Sigmoid colon (tissue), 7 donors: ENCODE results near the gene WNT11. TPM values are rescaled to one million over a fixed set of nuclear protein-coding genes. Genes with fewer than 3 reads are reported as not detected.

ENCODE experiments used
- DNase-seq: peaks from one replicate; pipeline ENCODE4 v3.0.0-alpha.2; 2019
- H3K27ac ChIP-seq, 4 donors: fragments of 200-600 bp; sonication (generic); one replicate each; pipeline ENCODE4 v1.5.1; 2016 to 2019; ENCODE audit warnings: mild to moderate bottlenecking in 1 of 4
- H3K27me3 ChIP-seq, 3 donors: fragments of 200-600 bp; sonication (generic); one replicate each; pipeline ENCODE4 v1.5.1; 2019; ENCODE audit warnings: mild to moderate bottlenecking in 1 of 3
- H3K36me3 ChIP-seq, 4 donors: fragments of 200-600 bp; sonication (generic); one replicate each; pipeline ENCODE4 v1.5.1; 2016 to 2019
- H3K4me1 ChIP-seq, 4 donors: fragments of 200-600 bp; sonication (generic); one replicate each; pipeline ENCODE4 v1.5.1; 2017 to 2019
- H3K4me3 ChIP-seq, 4 donors: fragments of 200-600 bp; sonication (generic); one replicate each; pipeline ENCODE4 v1.5.1; 2017 to 2019; ENCODE audit warnings: mild to moderate bottlenecking in 2 of 4, moderate library complexity in 1 of 4
- H3K9me3 ChIP-seq, 4 donors: fragments of 200-600 bp in 3 of 4; sonication (generic) in 3 of 4; one replicate each; pipeline versions ENCODE4 v1.5.1 to v1.6.1; 2013 to 2019
- EP300 ChIP-seq, 4 donors: sonication (generic); formaldehyde crosslinking; IDR thresholded peaks; one replicate each; pipeline ENCODE4 v1.6.1; 2017; ENCODE audit warnings: antibody characterized with exemption in 4 of 4
- POLR2A ChIP-seq, 2 donors: fragments of 450-650 bp; IDR thresholded peaks; one replicate each; pipeline ENCODE4 v1.6.1; 2016; ENCODE audit warnings: antibody characterized with exemption in 2 of 2, mild to moderate bottlenecking in 2 of 2, moderate library complexity in 2 of 2
- POLR2AphosphoS5 ChIP-seq, 4 donors: sonication (generic); formaldehyde crosslinking; IDR thresholded peaks; one replicate each; pipeline ENCODE4 v1.6.1; 2017; ENCODE audit warnings: antibody characterized with exemption in 4 of 4
- WGBS, 2 donors: extraction: QIAGEN DNeasy Blood & Tissue Kit; methylation state at CpG; one replicate each; pipeline ENCODE4 v1.1.7; 2013; 5-methylcytosine and 5-hydroxymethylcytosine counted together
- intact Hi-C: fragments of 100-400 bp; cut with DNase I; formaldehyde crosslinking; loops from one replicate; pipeline ENCODE4 v1.15.1; 2023
- polyA plus RNA-seq, 3 donors: library from polyadenylated mRNA; stranded (reverse); fragments of 200-250 nt; gene quantifications; one replicate each; pipeline ENCODE4 v1.2.3, GENCODE V29; 2013
- total RNA-seq, 4 donors: library from RNA; depleted of rRNA; stranded (reverse); fragments of >200 nt; gene quantifications; one replicate each; pipeline ENCODE4 v1.1.0, GENCODE V29; 2016
- TF ChIP-seq, protein P1 (sequence below), 4 experiments: fragments of 450-650 bp in 3 of 4; fragments of 200-600 bp in 1 of 4; IDR thresholded peaks; one replicate each; pipeline ENCODE4 v1.5.1; 2016 to 2019; ENCODE audit warnings: antibody characterized with exemption in 4 of 4, mild to moderate bottlenecking in 3 of 4, moderate library complexity in 2 of 4
- donor health status: healthy with polysubstance abuse.
- donor health status: Bipolar disorder and iron deficiency.
- donor health status: healthy.

Gene WNT11
- total and polyA plus RNA-seq, 7 donors, result 0.92 to 8.9 (median 2.2) TPM

DNA sequence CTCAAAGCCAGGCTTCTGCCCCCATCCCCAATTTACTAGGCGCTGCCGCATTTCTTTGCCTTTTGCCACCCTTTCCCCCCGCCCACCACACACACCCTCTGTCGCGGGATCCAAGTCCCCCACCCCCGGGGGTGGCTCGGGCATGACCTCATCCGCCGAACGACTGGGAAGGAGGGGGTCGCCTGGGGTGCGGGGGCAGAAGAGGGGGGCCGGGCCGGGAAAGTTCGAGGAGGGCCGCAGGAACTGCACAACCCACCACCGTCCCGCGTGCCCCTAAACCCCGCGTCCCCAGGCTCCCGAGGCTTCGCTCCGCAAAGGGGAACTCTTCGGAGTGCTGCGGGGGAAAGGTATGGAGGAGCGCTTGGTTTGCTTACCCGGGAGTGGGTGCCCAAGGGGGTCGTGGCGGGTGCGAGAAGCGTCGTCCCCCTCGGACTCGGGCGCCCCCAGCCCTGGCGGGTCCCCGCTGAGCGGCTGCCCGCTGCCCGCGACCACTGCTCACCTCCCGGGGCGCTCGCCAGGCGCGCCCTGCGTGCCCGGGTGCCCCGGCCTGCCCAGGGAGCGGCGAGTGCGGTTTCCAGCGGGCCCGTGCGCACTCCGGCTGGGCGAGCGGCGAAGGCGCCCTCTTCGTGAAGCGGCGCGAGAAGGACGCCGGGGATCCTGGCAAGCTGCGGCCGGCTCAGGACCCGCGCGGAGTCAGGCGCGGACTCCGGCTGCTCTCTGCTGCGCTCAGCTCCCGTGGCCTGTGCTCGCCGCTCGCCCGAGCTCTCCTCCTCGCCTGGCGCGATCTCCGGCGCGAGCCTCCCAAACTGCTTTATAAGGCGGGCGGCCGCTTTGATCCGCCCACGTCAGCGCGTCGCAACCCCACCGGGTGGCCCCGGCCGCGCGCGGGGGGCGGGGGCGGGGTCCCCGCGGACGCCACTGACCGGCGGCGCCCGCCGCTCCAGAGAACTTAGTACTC is 4.0 kb upstream of the WNT11 start:
- Histone ChIP-seq H3K4me3 (peak overlapping the region; percentile 22 to 53 (median 46)), H3K4me1 (peaks cover 0 to 58% (median 51%) of the 10 kb centered on the region in 4 donors), H3K27me3 (peaks cover 14 to 65% (median 31%) of the 10 kb centered on the region in 3 donors), H3K27ac (peak overlapping the region in 2 of 4 donors; percentile 38 to 53), H3K36me3 (no peaks in the 10 kb centered on the region), H3K9me3 (no peaks in the 10 kb centered on the region)
- TF ChIP-seq POLR2AphosphoS5 (IDR thresholded peaks at IDR 0.05) (peak; percentile 57 to 79 (median 68)), EP300 (IDR thresholded peaks at IDR 0.05) (no peak), POLR2A (IDR thresholded peaks at IDR 0.05) (no peak)
- TF ChIP-seq, protein P1, sequence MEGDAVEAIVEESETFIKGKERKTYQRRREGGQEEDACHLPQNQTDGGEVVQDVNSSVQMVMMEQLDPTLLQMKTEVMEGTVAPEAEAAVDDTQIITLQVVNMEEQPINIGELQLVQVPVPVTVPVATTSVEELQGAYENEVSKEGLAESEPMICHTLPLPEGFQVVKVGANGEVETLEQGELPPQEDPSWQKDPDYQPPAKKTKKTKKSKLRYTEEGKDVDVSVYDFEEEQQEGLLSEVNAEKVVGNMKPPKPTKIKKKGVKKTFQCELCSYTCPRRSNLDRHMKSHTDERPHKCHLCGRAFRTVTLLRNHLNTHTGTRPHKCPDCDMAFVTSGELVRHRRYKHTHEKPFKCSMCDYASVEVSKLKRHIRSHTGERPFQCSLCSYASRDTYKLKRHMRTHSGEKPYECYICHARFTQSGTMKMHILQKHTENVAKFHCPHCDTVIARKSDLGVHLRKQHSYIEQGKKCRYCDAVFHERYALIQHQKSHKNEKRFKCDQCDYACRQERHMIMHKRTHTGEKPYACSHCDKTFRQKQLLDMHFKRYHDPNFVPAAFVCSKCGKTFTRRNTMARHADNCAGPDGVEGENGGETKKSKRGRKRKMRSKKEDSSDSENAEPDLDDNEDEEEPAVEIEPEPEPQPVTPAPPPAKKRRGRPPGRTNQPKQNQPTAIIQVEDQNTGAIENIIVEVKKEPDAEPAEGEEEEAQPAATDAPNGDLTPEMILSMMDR (IDR thresholded peaks at IDR 0.05), result no peak
- 1% methylated on average over 111 of the region's 111 CpGs for WGBS, 2 donors
- DNase-seq, result peak; percentile 85
- intact Hi-C loops, result loop anchor here (10.0 kb wide), 2 partner anchors 235 to 465 kb away; partner anchors contain the start of genes EMSY and LRRC32

DNA sequence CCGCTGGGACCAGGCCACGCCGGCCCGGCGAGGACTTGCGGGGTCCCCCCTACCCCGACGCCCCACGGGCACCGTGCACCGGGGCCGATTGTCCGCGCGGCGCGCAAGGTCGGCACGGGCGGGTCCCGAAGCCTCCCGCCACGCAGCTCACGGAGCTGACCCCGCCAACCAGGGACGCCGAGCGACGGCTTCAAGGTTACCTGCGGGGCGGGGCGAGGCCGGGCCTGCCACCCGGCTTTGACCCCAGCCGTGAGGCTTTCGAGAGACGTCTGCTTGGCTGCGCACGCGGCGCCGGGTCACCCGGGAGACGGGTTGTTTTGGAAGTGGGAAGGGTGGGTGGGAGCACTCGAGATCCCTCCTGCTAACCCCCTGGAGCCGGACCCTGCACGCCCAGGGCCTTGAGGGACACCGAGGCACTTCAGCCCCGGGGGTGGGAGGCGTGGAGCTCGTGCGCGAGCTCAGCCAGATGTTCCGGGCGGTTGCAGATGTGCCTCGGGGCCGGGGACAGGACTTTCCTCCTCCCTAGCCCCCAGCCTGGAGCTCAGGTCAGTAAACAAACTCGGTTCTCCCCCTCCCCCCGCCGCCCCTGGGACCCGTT is 3.2 kb upstream of the WNT11 start:
- TF ChIP-seq EP300 (IDR thresholded peaks at IDR 0.05) (no peak), POLR2A (IDR thresholded peaks at IDR 0.05) (no peak), POLR2AphosphoS5 (IDR thresholded peaks at IDR 0.05) (no peak)
- TF ChIP-seq, protein P1 (IDR thresholded peaks at IDR 0.05), result no peak
- intact Hi-C loops, result loop anchor here (10.0 kb wide), 2 partner anchors 235 to 465 kb away; partner anchors contain the start of genes EMSY and LRRC32
- peaks cover 14 to 73% (median 39%) of the 10 kb centered on the region in 3 donors for H3K27me3 ChIP-seq

GRCh38 chr11:76208438-76209374 is 2.4 kb upstream of the WNT11 start:
- WGBS, 2 donors, result 1% methylated on average over 79 of the region's 79 CpGs
- H3K4me3 ChIP-seq, result peak overlapping the region; percentile 22 to 53 (median 46)
- DNase-seq, result peak; percentile 86
- peak overlapping the region in 2 of 4 donors; percentile 38 to 53 for H3K27ac ChIP-seq
- no peak for TF ChIP-seq EP300 (IDR thresholded peaks at IDR 0.05)
- TF ChIP-seq, protein P1 (IDR thresholded peaks at IDR 0.05), result peak; percentile 35 to 74 (median 64)
- peak in 2 of 4 donors; percentile 4 to 22 for TF ChIP-seq POLR2AphosphoS5 (IDR thresholded peaks at IDR 0.05)
- TF ChIP-seq POLR2A (IDR thresholded peaks at IDR 0.05), result no peak
- no peaks in the 10 kb centered on the region for H3K9me3 ChIP-seq
- H3K27me3 ChIP-seq, result peaks cover 14 to 81% (median 46%) of the 10 kb centered on the region in 3 donors
- H3K36me3 ChIP-seq, result no peaks in the 10 kb centered on the region
- H3K4me1 ChIP-seq, result peaks cover 0 to 58% (median 51%) of the 10 kb centered on the region in 4 donors
- intact Hi-C loops, result loop anchor here (10.0 kb wide), 2 partner anchors 236 to 466 kb away; partner anchors contain the start of genes EMSY and LRRC32

More for the DNA sequence above, 3.2 kb upstream of the WNT11 start:
- no peaks in the 10 kb centered on the region for H3K9me3 ChIP-seq
- peak overlapping the region; percentile 22 to 53 (median 46) for H3K4me3 ChIP-seq
- no peak for DNase-seq
- H3K4me1 ChIP-seq, result peaks cover 0 to 58% (median 51%) of the 10 kb centered on the region in 4 donors
- 0 to 1% methylated on average over 61 of the region's 61 CpGs for WGBS, 2 donors
- peak overlapping the region in 2 of 4 donors; percentile 38 to 53 for H3K27ac ChIP-seq
- H3K36me3 ChIP-seq, result no peaks in the 10 kb centered on the region
